GM19099 (cell line): ENCODE measurements around the gene ST3GAL2.

ENCODE experiments used
- POLR2A ChIP-seq: IDR thresholded peaks from 3 replicates; pipeline ENCODE4 v1.6.1; 2011; ENCODE audit warnings: low read depth; ENCODE audit not compliant: insufficient read length; ENCODE audit errors: extremely low read depth

Gene ST3GAL2, protein sequence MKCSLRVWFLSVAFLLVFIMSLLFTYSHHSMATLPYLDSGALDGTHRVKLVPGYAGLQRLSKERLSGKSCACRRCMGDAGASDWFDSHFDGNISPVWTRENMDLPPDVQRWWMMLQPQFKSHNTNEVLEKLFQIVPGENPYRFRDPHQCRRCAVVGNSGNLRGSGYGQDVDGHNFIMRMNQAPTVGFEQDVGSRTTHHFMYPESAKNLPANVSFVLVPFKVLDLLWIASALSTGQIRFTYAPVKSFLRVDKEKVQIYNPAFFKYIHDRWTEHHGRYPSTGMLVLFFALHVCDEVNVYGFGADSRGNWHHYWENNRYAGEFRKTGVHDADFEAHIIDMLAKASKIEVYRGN

GRCh38 chr16:70438969-70439862, at the start of gene ST3GAL2:
Gene ST3GAL2 (minus strand): TSS chr16:70439100. CDS start chr16:70398530, 40,570 bp downstream.
- peak; percentile 44 for TF ChIP-seq POLR2A

- no peak for TF ChIP-seq POLR2A
Observed at GRCh38 chr16:70484867-70485266, 46.0 kb upstream of the ST3GAL2 start.

DNA sequence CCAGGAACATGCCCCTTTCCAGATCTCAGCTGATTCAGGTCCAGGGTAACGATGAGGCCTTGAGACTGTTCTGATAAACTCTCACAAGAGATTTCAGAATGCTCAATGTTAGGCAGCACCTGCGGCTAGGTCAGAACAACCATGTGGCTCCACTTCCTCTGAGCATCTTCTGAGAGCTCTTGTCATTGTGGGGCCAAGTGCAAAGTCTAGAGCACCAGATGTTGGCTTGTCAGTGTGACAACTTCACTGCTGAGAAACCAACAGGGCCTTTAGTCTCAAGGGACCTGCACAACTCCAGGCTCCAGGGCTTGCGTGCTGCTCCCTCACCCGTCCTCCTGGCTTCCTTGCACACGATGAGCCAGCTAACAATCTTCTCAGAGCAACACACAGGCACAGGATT, 44.5 kb upstream of the ST3GAL2 start:
- TF ChIP-seq POLR2A = peak; percentile 18

- TF ChIP-seq POLR2A = no peak
Observed at GRCh38 chr16:70482624-70483023, 43.7 kb upstream of the ST3GAL2 start.

DNA sequence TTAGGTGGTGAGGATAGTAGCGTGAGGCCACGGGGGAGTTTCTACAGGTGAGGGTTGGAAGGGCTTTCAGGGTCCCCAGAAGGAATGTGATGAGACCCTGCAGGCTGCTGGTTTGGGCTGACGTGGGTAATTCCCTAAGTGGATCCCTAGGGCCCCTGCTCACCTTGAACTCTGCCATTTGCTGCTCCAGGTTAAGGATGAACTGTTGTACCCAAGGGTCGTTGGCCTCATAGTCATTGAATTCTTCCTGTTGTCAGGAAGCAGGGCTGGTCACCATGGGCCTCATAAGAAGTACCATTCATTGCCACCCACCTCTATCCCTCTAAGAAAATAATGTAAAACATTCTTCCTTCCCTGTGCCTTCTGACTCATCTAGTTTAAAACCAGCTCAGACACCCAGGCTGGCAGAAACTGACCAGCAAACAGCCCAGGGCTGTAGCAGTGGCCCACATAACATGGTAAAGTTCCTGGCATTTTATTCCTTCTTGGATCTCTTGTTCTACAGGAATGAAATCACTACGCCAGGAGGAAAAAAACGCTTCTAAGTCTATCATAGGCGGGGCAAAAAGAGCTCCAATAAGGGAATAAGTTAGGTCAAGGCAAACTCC, 43.1 kb upstream of the ST3GAL2 start:
- TF ChIP-seq POLR2A = no peak

- TF ChIP-seq POLR2A = no peak
Observed at GRCh38 chr16:70480127-70481105, 41.5 kb upstream of the ST3GAL2 start.

DNA sequence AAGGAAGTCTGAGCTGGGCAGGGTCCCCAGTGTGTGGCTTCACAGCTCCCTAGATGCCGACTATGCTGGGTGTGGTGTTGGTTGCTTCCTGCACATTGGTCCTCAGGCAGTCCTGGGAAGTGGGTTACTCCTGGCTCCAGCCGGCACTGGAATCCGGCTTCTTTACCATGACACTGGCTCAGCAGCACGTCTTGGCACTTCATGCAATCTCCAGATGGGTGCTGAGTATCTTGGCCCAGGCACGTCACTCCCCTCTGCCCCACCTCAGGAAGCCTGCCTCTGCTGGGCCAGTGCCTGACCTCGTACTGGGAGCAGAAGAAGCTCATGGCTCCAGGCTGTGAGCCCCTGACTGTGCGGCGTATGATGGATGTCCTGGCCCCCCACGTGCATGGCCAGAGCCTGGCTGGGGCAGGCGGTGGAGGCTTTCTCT, 40.0 kb upstream of the ST3GAL2 start:
- TF ChIP-seq POLR2A = no peak

- TF ChIP-seq POLR2A = no peak
Observed at GRCh38 chr16:70478169-70478568, 39.3 kb upstream of the ST3GAL2 start.

GRCh38 chr16:70476272-70477020, 37.5 kb upstream of the ST3GAL2 start:
- peak; percentile 61 for TF ChIP-seq POLR2A

GRCh38 chr16:70475054-70475871, 36.4 kb upstream of the ST3GAL2 start:
- TF ChIP-seq POLR2A = no peak

DNA sequence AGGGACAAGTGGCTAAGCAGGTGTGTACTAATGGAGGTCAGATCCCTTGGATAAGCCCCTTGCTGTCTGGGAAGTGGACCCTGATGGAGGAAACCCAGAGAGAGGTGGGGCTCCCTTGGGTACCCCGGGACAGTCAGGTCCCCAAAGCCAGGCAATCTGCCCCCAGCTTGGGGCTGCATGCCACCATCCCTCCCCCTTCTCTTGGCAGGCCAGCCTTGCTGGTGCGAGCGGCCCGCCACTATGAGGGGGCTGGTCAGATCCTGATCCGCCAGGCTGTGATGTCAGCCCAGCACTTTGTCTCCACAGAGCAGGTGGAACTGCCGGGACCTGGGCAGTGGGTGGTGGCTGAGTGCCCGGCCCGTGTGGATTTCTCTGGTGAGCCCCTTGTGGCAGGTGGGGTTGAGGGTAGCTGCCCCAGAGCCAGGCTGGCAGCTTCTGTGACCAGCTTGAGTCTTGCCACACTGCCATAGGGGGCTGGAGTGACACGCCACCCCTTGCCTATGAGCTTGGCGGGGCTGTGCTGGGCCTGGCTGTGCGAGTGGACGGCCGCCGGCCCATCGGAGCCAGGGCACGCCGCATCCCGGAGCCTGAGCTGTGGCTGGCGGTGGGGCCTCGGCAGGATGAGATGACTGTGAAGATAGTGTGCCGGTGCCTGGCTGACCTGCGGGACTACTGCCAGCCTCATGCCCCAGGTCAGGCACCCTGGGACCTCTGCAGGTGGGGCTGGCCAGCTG, 35.6 kb upstream of the ST3GAL2 start:
- TF ChIP-seq POLR2A = no peak
